SU-DHL-6 (cell line): Measurements from ENCODE around the gene ZFP1.

Experiments
- H2AFZ ChIP-seq: fragments of 200-600 bp; sonication (generic); 2 replicates; pipeline ENCODE4 v1.6.1; 2014; ENCODE audit warnings: low read depth, mild to moderate bottlenecking, moderate library complexity, mixed read lengths, antibody characterized with exemption, low read length; ENCODE audit not compliant: severe bottlenecking
- H3F3A ChIP-seq: fragments of 200-600 bp; shearing (Covaris generic); 2 replicates; pipeline ENCODE4 v1.6.0; 2016; ENCODE audit warnings: antibody characterized with exemption, mild to moderate bottlenecking; ENCODE audit not compliant: insufficient read depth
- H3K27ac ChIP-seq: fragments of 200-600 bp; sonication (generic); 2 replicates; pipeline ENCODE4 v1.5.1; 2016; ENCODE audit warnings: low read depth, mild to moderate bottlenecking, low read length, moderate library complexity, mixed read lengths
- H3K27me3 ChIP-seq: fragments of 200-600 bp; sonication (generic), shearing (Covaris generic); 2 replicates; pipeline ENCODE4 v1.6.0; 2014; ENCODE audit warnings: mild to moderate bottlenecking, low read length
- H3K36me3 ChIP-seq: fragments of 200-600 bp; sonication (generic); 2 replicates; pipeline ENCODE4 v1.6.1; 2014; ENCODE audit warnings: mild to moderate bottlenecking, low read length, mixed read lengths
- H3K4me2 ChIP-seq: fragments of 300-600, 200-600 bp; shearing (Covaris generic), sonication (generic); 2 replicates; pipeline ENCODE4 v1.6.0; 2014; ENCODE audit warnings: low read length, low read depth, mild to moderate bottlenecking; ENCODE audit not compliant: poor library complexity, severe bottlenecking
- H3K4me3 ChIP-seq: fragments of 200-600 bp; sonication (generic); 2 replicates; pipeline ENCODE4 v1.5.1; 2014; ENCODE audit warnings: antibody characterized with exemption, low read length, mild to moderate bottlenecking, mixed read lengths; ENCODE audit not compliant: insufficient read depth, poor library complexity, severe bottlenecking
- H3K79me2 ChIP-seq: fragments of 200-600 bp; sonication (generic); 2 replicates; pipeline ENCODE4 v1.6.1; 2014; ENCODE audit warnings: mild to moderate bottlenecking, low read length, moderate library complexity; ENCODE audit not compliant: insufficient read depth
- H3K9ac ChIP-seq: fragments of 200-600 bp; sonication (generic); 2 replicates; pipeline ENCODE4 v1.7.0; 2014; ENCODE audit warnings: mild to moderate bottlenecking, low read length
- H3K9me2 ChIP-seq: fragments of 200-600 bp; sonication (generic); replicated peaks from 2 replicates; pipeline ENCODE4 v1.6.1; 2014; ENCODE audit warnings: low read length; ENCODE audit not compliant: insufficient read depth
- H3K9me3 ChIP-seq: fragments of 200-600 bp; sonication (generic); 2 replicates; pipeline ENCODE4 v1.6.1; 2014; ENCODE audit warnings: low read length, mixed read lengths; ENCODE audit not compliant: insufficient read depth
- H4K20me1 ChIP-seq: fragments of 200-600 bp; sonication (generic); 2 replicates; pipeline ENCODE4 v1.6.1; 2014; ENCODE audit warnings: low read depth, mild to moderate bottlenecking, antibody characterized with exemption, low read length, moderate library complexity, mixed read lengths
- CTCF ChIP-seq: fragments of 200-600 bp; sonication (generic); IDR thresholded peaks from one replicate; pipeline ENCODE4 v1.5.1; 2017; ENCODE audit warnings: antibody characterized with exemption, mild to moderate bottlenecking, low read length, moderate library complexity; ENCODE audit not compliant: insufficient read depth, poor library complexity, severe bottlenecking
- EZH2phosphoT487 ChIP-seq: fragments of 200-600 bp; sonication (generic), shearing (Covaris generic); conservative IDR thresholded peaks from 2 replicates; pipeline ENCODE4 v1.6.1; 2018; ENCODE audit warnings: mild to moderate bottlenecking, antibody characterized with exemption, low read length, moderate library complexity, mixed read lengths

The ZFP1 gene

DNA sequence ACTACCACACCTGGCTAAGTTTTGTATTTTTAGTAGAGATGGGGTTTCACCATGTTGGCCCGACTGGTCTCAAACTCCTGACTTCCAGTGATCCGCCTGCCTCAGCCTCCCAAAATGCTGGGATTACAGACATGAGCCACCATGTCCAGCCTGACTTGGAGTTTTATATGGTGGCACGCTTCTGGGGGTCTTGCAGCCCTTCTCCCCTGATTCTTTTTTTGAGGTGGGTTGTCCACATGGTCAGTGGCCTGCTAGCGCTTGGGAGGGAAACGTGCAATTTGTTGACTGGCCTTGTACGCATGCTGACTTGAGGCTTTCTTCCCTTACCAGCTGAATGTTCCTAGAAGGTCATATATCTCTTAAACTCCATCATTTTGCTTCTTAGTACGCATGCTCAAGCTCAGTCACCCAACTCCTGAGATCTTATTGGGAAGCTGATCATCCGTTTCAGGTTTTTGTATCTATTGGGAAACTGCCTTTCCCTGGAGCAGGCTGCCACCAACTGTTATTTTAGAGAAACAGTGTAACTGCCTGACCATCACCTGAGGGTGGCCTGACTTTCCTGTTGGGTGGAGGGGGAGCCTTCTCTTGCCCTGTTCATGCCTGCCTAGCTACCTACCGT lies 18.1 kb upstream of the ZFP1 start:
- Histone ChIP-seq H3K27me3 (no peaks in the 10 kb centered on the region), H3K4me2 (no peak overlapping the region), H3K79me2 (no peaks in the 10 kb centered on the region), H3K9me3 (peaks cover 9% of the 10 kb centered on the region; the same call in 1 of the 2 replicates), H3K36me3 (no peaks in the 10 kb centered on the region; the same call in 1 of the 2 replicates), H2AFZ (no peak overlapping the region), H3K9ac (no peak overlapping the region), H3K9me2 (no peaks in the 10 kb centered on the region), H3K4me3 (no peak overlapping the region), H3K27ac (no peak overlapping the region), H3F3A (no peaks in the 10 kb centered on the region), H4K20me1 (no peaks in the 10 kb centered on the region)
- TF ChIP-seq EZH2phosphoT487 (no peak), CTCF (no peak)

- Histone ChIP-seq H3K27me3 (no peaks in the 10 kb centered on the region), H3F3A (no peaks in the 10 kb centered on the region), H3K79me2 (no peaks in the 10 kb centered on the region), H4K20me1 (no peaks in the 10 kb centered on the region), H3K27ac (no peak overlapping the region), H3K9me3 (peaks cover 9% of the 10 kb centered on the region; the same call in 1 of the 2 replicates), H3K36me3 (no peaks in the 10 kb centered on the region; the same call in 1 of the 2 replicates), H2AFZ (no peak overlapping the region), H3K9me2 (no peaks in the 10 kb centered on the region), H3K4me3 (no peak overlapping the region), H3K9ac (no peak overlapping the region), H3K4me2 (no peak overlapping the region)
- TF ChIP-seq EZH2phosphoT487 (no peak), CTCF (no peak)
Measured at GRCh38 chr16:75131081-75131480, 17.2 kb upstream of the ZFP1 start.

GRCh38 chr16:75138233-75138632 lies 10.1 kb upstream of the ZFP1 start:
- Histone ChIP-seq H3K27me3 (no peaks in the 10 kb centered on the region), H3K79me2 (no peaks in the 10 kb centered on the region), H3K9me2 (no peaks in the 10 kb centered on the region), H2AFZ (no peak overlapping the region), H3K9me3 (no peaks in the 10 kb centered on the region), H4K20me1 (no peaks in the 10 kb centered on the region), H3K27ac (no peak overlapping the region), H3K4me2 (no peak overlapping the region), H3F3A (no peaks in the 10 kb centered on the region), H3K36me3 (no peaks in the 10 kb centered on the region), H3K9ac (no peak overlapping the region), H3K4me3 (no peak overlapping the region)
- no peak for TF ChIP-seq EZH2phosphoT487
- no peak for TF ChIP-seq CTCF
